DMS 273 (cell line): ENCODE measurements around the gene TPRA1.

Source experiments
- DNase-seq: peaks from one replicate; lab custom pipeline; 2025; ENCODE audit not compliant: unreplicated experiment; lab: John Stamatoyannopoulos, UW

The TPRA1 gene

GRCh38 chr3:127590593-127591465 lies at the start of gene TPRA1:
Gene TPRA1, minus strand, starts transcription at chr3:127590733. Its CDS starts 10,587 bp downstream, at chr3:127580146.
- DNase-seq, result peak; percentile 100

GRCh38 chr3:127640042-127640355 lies 49.5 kb upstream of the TPRA1 start:
- no peak for DNase-seq

GRCh38 chr3:127639173-127640041 lies 48.9 kb upstream of the TPRA1 start:
- no peak for DNase-seq

- DNase-seq, result no peak
These were observed 47.4 kb upstream of the TPRA1 start for GRCh38 chr3:127637971-127638370.

- no peak for DNase-seq
These were observed 47.0 kb upstream of the TPRA1 start for GRCh38 chr3:127637546-127637945.

- DNase-seq, result no peak
These were observed 44.1 kb upstream of the TPRA1 start for GRCh38 chr3:127634653-127635052.

GRCh38 chr3:127632035-127632820 lies 41.7 kb upstream of the TPRA1 start:
- DNase-seq, result peak; percentile 60

- peak; percentile 86 for DNase-seq
These were observed 40.5 kb upstream of the TPRA1 start for GRCh38 chr3:127630811-127631714.

GRCh38 chr3:127629467-127630403 lies 39.2 kb upstream of the TPRA1 start:
- peak; percentile 68 for DNase-seq

GRCh38 chr3:127628788-127629466 lies 38.4 kb upstream of the TPRA1 start, which contains the start of gene PODXL2:
Gene PODXL2, plus strand, starts transcription at chr3:127629185. Its CDS starts 35 bp downstream, at chr3:127629220.
- peak; percentile 97 for DNase-seq

GRCh38 chr3:127628426-127628787 lies 37.9 kb upstream of the TPRA1 start:
- DNase-seq, result no peak

GRCh38 chr3:127625821-127626220 lies 35.3 kb upstream of the TPRA1 start:
- no peak for DNase-seq

GRCh38 chr3:127624063-127624462 lies 33.5 kb upstream of the TPRA1 start:
- DNase-seq, result no peak

- no peak for DNase-seq
These were observed 32.4 kb upstream of the TPRA1 start for GRCh38 chr3:127622772-127623576.

GRCh38 chr3:127622031-127622430 lies 31.5 kb upstream of the TPRA1 start:
- no peak for DNase-seq

GRCh38 chr3:127620637-127621375 lies 30.3 kb upstream of the TPRA1 start:
- DNase-seq, result no peak

- DNase-seq, result no peak
These were observed 28.4 kb upstream of the TPRA1 start for GRCh38 chr3:127618891-127619290.
